ENCODE measurements around the gene PREX1.

Gene PREX1

DNA sequence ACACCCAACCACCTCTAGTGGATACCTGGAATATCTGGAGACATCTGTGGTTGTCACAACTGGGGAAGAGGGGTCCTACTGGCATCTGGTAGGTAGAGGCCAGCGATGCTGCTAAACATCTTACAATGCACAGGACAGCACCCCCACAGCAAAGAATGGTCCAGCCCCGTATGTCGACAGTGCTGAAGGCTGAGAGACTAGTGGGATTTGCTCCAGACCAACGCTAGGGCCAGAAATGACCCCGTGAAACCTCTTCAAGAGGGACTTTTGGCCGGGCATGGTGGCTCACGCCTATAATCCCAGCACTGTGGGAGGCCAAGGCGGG lies 7.2 kb downstream of the PREX1 start:
- intact Hi-C loops (cut with DNase I; ENCODE audit: low total_unique reads), result no loop called here
- H3K36me3 ChIP-seq, result no peaks in the 10 kb centered on the region
- TF ChIP-seq CTCF (IDR thresholded peaks at IDR 0.05), result no peak
- no peaks in the 10 kb centered on the region for H3K27me3 ChIP-seq
- H3K9me3 ChIP-seq, result no peaks in the 10 kb centered on the region
- H3K4me3 ChIP-seq, result no peak overlapping the region
- no peak for DNase-seq
- peaks cover 0 to 40% (median 9%) of the 10 kb centered on the region in 4 donors for H3K4me1 ChIP-seq
- peak overlapping the region in 1 of 2 donors; percentile 12 for H3K27ac ChIP-seq

DNA sequence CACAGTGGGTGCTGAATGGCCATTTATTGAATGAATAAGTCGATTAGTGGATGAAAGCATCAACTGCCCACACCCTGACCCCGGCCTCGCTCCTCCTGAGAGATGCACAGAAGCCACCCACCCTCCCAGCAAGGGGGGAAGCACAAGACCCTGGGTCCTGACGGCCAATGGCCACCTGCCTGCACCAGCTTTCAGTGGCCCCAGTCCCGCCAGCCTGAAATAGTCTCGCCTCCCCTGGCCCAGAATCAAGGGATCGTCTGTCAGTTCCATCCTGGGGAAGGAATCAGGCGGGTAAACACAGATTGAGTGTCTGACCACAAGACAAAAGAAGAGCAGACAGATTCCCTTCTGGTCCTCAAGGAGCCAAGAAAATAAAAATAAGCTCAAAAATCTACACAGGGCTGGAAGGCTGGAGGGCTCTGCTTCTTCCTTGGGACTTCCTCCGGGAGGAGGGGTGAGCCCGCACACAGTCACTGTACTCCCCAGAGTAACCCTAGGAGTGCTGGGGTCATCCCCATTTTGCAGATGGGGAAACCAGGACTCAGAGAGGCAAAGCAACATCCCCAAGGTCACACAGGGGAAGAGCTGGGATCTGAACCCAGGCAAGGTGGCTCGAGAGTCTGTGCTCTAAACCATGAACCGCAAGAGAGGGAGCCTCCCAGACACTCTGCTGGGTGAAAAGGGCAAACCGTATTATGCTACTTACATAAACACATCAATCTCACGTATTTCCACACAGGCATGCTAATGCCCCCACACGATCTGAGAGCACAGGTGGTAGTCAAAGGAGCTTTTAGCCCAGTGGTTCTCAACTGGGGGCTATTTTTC lies 7.8 kb downstream of the PREX1 start:
- Histone ChIP-seq H3K36me3 (no peaks in the 10 kb centered on the region), H3K4me1 (peaks cover 0 to 34% (median 8%) of the 10 kb centered on the region in 4 donors), H3K9me3 (no peaks in the 10 kb centered on the region), H3K27me3 (no peaks in the 10 kb centered on the region), H3K4me3 (no peak overlapping the region), H3K27ac (peak overlapping the region in 1 of 2 donors; percentile 12)
- DNase-seq, result no peak
- no peak for TF ChIP-seq CTCF (IDR thresholded peaks at IDR 0.05)
- intact Hi-C loops (cut with DNase I; ENCODE audit: low total_unique reads), result no loop called here

GRCh38 chr20:48819089-48819488 lies 8.7 kb downstream of the PREX1 start:
- TF ChIP-seq CTCF (IDR thresholded peaks at IDR 0.05), result no peak
- Histone ChIP-seq H3K36me3 (no peaks in the 10 kb centered on the region), H3K4me1 (peaks cover 0 to 25% (median 8%) of the 10 kb centered on the region in 4 donors), H3K9me3 (no peaks in the 10 kb centered on the region), H3K27ac (no peak overlapping the region), H3K4me3 (no peak overlapping the region), H3K27me3 (no peaks in the 10 kb centered on the region)
- intact Hi-C loops (cut with DNase I; ENCODE audit: low total_unique reads), result no loop called here
- no peak for DNase-seq

DNA sequence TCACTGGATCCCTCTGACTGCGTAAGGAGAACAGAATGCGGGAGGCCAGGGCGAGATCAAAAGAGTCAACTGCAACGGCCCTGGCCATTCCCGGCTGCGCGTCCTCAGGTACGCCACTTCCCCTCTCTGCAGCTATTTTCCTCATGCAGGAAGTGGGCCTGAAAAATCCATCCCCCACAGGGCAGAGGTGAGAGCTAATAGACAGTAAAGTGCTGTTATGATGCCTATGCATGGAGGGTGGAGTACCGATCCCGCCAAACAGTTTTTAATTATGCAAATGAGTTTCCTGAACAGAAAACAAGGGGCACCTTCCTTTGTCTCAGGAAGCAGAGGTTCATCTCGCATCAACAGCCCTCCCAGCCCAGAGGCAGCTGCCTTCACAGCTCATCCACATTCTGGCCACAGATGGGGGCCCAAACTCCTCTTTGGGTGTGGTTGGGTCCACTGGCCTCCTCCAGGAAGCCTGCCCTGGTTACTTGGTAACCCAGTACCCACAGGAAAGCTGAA lies 9.3 kb downstream of the PREX1 start:
- Histone ChIP-seq H3K27me3 (no peaks in the 10 kb centered on the region), H3K36me3 (no peaks in the 10 kb centered on the region), H3K9me3 (no peaks in the 10 kb centered on the region), H3K4me1 (peaks cover 0 to 21% (median 5%) of the 10 kb centered on the region in 4 donors), H3K4me3 (no peak overlapping the region), H3K27ac (no peak overlapping the region)
- no peak for DNase-seq
- intact Hi-C loops (cut with DNase I; ENCODE audit: low total_unique reads), result no loop called here
- no peak for TF ChIP-seq CTCF (IDR thresholded peaks at IDR 0.05)

DNA sequence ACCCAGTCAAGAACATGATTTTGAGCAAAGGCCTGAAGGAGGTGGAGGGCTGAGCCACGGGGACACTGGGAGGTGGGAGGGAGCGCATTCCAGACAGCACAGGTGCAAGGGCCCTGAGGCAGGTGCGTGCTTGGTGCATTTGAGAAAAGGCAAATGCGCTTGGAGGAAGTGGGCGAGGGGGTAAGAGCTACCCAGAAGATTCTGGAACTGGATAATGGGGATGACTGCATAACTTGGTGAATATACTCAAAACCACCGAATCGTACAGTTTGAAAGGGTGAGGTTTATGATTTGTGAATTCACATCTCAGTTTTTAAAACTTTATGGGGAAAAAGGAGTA lies 9.8 kb downstream of the PREX1 start:
- H3K4me3 ChIP-seq, result no peak overlapping the region
- no peak for TF ChIP-seq CTCF (IDR thresholded peaks at IDR 0.05)
- H3K9me3 ChIP-seq, result no peaks in the 10 kb centered on the region
- H3K27me3 ChIP-seq, result no peaks in the 10 kb centered on the region
- no peak for DNase-seq
- intact Hi-C loops (cut with DNase I; ENCODE audit: low total_unique reads), result no loop called here
- no peaks in the 10 kb centered on the region for H3K36me3 ChIP-seq
- H3K27ac ChIP-seq, result no peak overlapping the region
- H3K4me1 ChIP-seq, result peaks cover 0 to 21% (median 2%) of the 10 kb centered on the region in 4 donors
